GM12878 (cell line): ENCODE measurements around the gene NOSTRIN. TPM values are rescaled to one million over a fixed set of nuclear protein-coding genes. Genes with fewer than 3 reads are reported as not detected.

ENCODE experiments used
- ATAC-seq: fragments of 200-7000 bp; cut with Tn5 transposase; 3 replicates; pipeline ENCODE4 v1.9.1; 2020; ENCODE audit warnings: mild to moderate bottlenecking, moderate library complexity
- BruUV-seq: library from RNA; stranded (reverse); fragments of 400-500 nt; replicated peaks from 2 replicates; lab custom pipeline; 2021; lab: Mats Ljungman, UMichigan
- CTCF ChIA-PET: fragments of 300-600 bp; sonication (Branson Sonifier 250); formaldehyde crosslinking; extraction: SDS; loops from one replicate; lab custom pipeline; 2021; ENCODE audit warnings: inconsistent platforms; lab: Yijun Ruan, JAX
- POLR2A ChIA-PET: fragments of 350-600 bp; formaldehyde crosslinking; extraction: SDS; loops from one replicate; lab custom pipeline; 2021; ENCODE audit warnings: inconsistent platforms; lab: Charles Lee
- RAD21 ChIA-PET: fragments of 300-600 bp; sonication (Branson Sonifier 250); formaldehyde crosslinking; loops from one replicate; lab custom pipeline; 2023; ENCODE audit warnings: antibody characterized with exemption; ENCODE audit not compliant: unreplicated experiment; lab: Charles Lee
- SMC1A ChIA-PET: fragments of 300-600 bp; sonication (Branson Sonifier 250); formaldehyde crosslinking; loops from one replicate; lab custom pipeline; 2023; ENCODE audit not compliant: unreplicated experiment, uncharacterized antibody; lab: Charles Lee
- DNase-seq: peaks from one replicate; pipeline ENCODE4 v3.0.0-alpha.2; 2011; ENCODE audit warnings: low read depth, low spot score
- FAIRE-seq: peaks from 3 replicates; lab custom pipeline; 2011; peaks lifted over from hg19 to GRCh38; lab: Jason Lieb, UNC
- H2AFZ ChIP-seq: 2 replicates; pipeline ENCODE4 v1.6.0; 2011; ENCODE audit warnings: low read depth, low read length, control low read depth; ENCODE audit not compliant: control insufficient read depth
- H3K27ac ChIP-seq: 2 replicates; pipeline ENCODE4 v1.5.1; 2011; ENCODE audit warnings: control low read depth; ENCODE audit not compliant: control insufficient read depth, insufficient read depth
- H3K27me3 ChIP-seq, 2 experiments: replicated peaks in 1 of 2; 2 replicates each; pipeline versions ENCODE4 v1.6.0 to v1.6.1; 2011; ENCODE audit warnings: low read length in 1 of 2; ENCODE audit not compliant: control insufficient read depth in 2 of 2, insufficient read depth in 2 of 2
- H3K36me3 ChIP-seq, 2 experiments: 2 replicates each; pipeline ENCODE4 v1.5.1; 2011; ENCODE audit warnings: low read length in 1 of 2; ENCODE audit not compliant: control insufficient read depth in 2 of 2, insufficient read depth in 2 of 2
- H3K4me1 ChIP-seq: 2 replicates; pipeline ENCODE4 v1.6.1; 2011; ENCODE audit warnings: mild to moderate bottlenecking, low read length, moderate library complexity, mixed read lengths; ENCODE audit not compliant: control insufficient read depth, insufficient read depth
- H3K4me2 ChIP-seq: 2 replicates; pipeline ENCODE4 v1.6.0; 2011; ENCODE audit warnings: control low read depth; ENCODE audit not compliant: control insufficient read depth, insufficient read depth
- H3K4me3 ChIP-seq: fragments of 200-600 bp; sonication (generic); 2 replicates; pipeline ENCODE4 v1.5.1; 2016
- H3K79me2 ChIP-seq: 2 replicates; pipeline ENCODE4 v1.6.0; 2011; ENCODE audit warnings: low read length; ENCODE audit not compliant: control insufficient read depth, insufficient read depth
- H3K9ac ChIP-seq: 2 replicates; pipeline ENCODE4 v1.8.0; 2011; ENCODE audit warnings: low read length, control low read depth, mixed read lengths; ENCODE audit not compliant: control insufficient read depth, insufficient read depth
- H3K9me3 ChIP-seq: replicated peaks from 3 replicates; pipeline ENCODE4 v1.5.1; 2011; ENCODE audit warnings: mild to moderate bottlenecking, low read length; ENCODE audit not compliant: control insufficient read depth, insufficient read depth
- H4K20me1 ChIP-seq: 2 replicates; pipeline ENCODE4 v1.6.0; 2011; ENCODE audit not compliant: control insufficient read depth, insufficient read depth
- CBFB ChIP-seq: IDR thresholded peaks from 2 replicates; pipeline ENCODE4 v1.6.1; 2016; ENCODE audit warnings: antibody characterized with exemption, low read depth
- E2F4 ChIP-seq: IDR thresholded peaks from 2 replicates; pipeline ENCODE4 v1.6.1; 2012; ENCODE audit warnings: low read depth, low read length, improper control_type of control experiment
- E2F8 ChIP-seq: fragments of 450-650 bp; IDR thresholded peaks from 2 replicates; pipeline ENCODE4 v1.6.1; 2018; ENCODE audit warnings: mild to moderate bottlenecking, low read depth, moderate library complexity; ENCODE audit not compliant: partially characterized antibody
- RAD51 ChIP-seq: fragments of 450-650 bp; IDR thresholded peaks from 2 replicates; pipeline ENCODE4 v1.6.1; 2016; ENCODE audit warnings: moderate library complexity, mild to moderate bottlenecking, inconsistent platforms
- RELA ChIP-seq: fragments of 450-650 bp; IDR thresholded peaks from 2 replicates; pipeline ENCODE4 v1.8.0; 2014; ENCODE audit warnings: borderline replicate concordance; ENCODE audit not compliant: partially characterized antibody
- WRNIP1 ChIP-seq: IDR thresholded peaks from 2 replicates; pipeline ENCODE4 v1.6.1; 2011; ENCODE audit warnings: low read depth, low read length, improper control_type of control experiment, borderline replicate concordance
- ZBED1 ChIP-seq: IDR thresholded peaks from 2 replicates; pipeline ENCODE4 v1.6.1; 2016; ENCODE audit warnings: borderline replicate concordance
- WGBS: methylation state at CpG from one replicate; pipeline ENCODE4 v1.1.6; 2016; ENCODE audit warnings: low lambda C conversion rate; ENCODE audit not compliant: insufficient replicate concordance, insufficient coverage; ENCODE audit errors: missing lambda C conversion rate; 5-methylcytosine and 5-hydroxymethylcytosine counted together
- in situ Hi-C: fragments of 300-500 bp; cut with MboI; formaldehyde crosslinking; loops from 9 replicates; pipeline ENCODE4 v1.14.3; 2018; ENCODE audit warnings: mixed read lengths
- intact Hi-C: fragments of 100-400 bp; cut with micrococcal nuclease; formaldehyde crosslinking; loops from one replicate; pipeline ENCODE4 v1.14.2; 2022; ENCODE audit not compliant: unreplicated experiment
- polyA plus RNA-seq, 11 experiments: library from polyadenylated mRNA; depleted of rRNA in 4 of 11; unstranded in 6 of 11; stranded (reverse) in 5 of 11; fragments of >200 nt; fragmentation: Nextera tagmentation in 4 of 11; fragmentation: Illumina TruSeq in 1 of 11; extraction: Ambion mirVana in 4 of 11; extraction: Trizol in 1 of 11; gene quantifications; 1 replicate in 1 of 11; 2 replicates in 10 of 11; pipeline versions ENCODE4 v1.2.1 to v1.2.3, GENCODE V29; 2011 to 2016; ENCODE audit warnings: inconsistent platforms in 2 of 11, missing spikeins in 2 of 11, low read depth in 1 of 11
- total RNA-seq, 4 experiments: library from RNA; depleted of rRNA in 3 of 4; stranded (reverse); fragments of >200 nt in 3 of 4; fragmentation: Illumina TruSeq in 1 of 4; extraction: Trizol in 1 of 4; gene quantifications; 2 replicates each; pipeline versions ENCODE4 v1.2.1 to v1.2.3, GENCODE V29; 2013 to 2021

NOSTRIN gene
- total and polyA plus RNA-seq, 10 of the 15 experiments (the other 5 are each of a cell fraction or from before 2014, with no cell fraction given), result 0.13 to 0.42 (median 0.37) TPM; not detected in 5

GRCh38 chr2:168796583-168797285 is 5.7 kb upstream of the NOSTRIN start:
- DNase-seq (no peak), FAIRE-seq (no peak), ATAC-seq (no peak)
- Histone ChIP-seq H3K4me2 (no peak overlapping the region), H3K4me1 (no peaks in the 10 kb centered on the region), H3K4me3 (no peak overlapping the region), H3K27me3 (no peaks in the 10 kb centered on the region; a peak in 1 of 4 replicates), H3K36me3 (no peaks in the 10 kb centered on the region), H3K9me3 (no peaks in the 10 kb centered on the region), H3K9ac (no peak overlapping the region), H3K27ac (no peak overlapping the region), H3K79me2 (no peaks in the 10 kb centered on the region), H2AFZ (no peak overlapping the region), H4K20me1 (no peaks in the 10 kb centered on the region)
- POLR2A ChIA-PET, result no interaction called here
- SMC1A ChIA-PET, result interaction anchor here (1.2 kb wide), 1 partner anchor 34 kb away, joined by 3 read pairs; no protein-coding TSS in a partner anchor
- CTCF ChIA-PET, result interaction anchor here (0.8 kb wide), 1 partner anchor 12 kb away, joined by 3 read pairs; no protein-coding TSS in a partner anchor
- RAD21 ChIA-PET, result no interaction called here
- no peak for TF ChIP-seq RELA
- TF ChIP-seq CBFB, result no peak
- TF ChIP-seq WRNIP1, result no peak
- TF ChIP-seq E2F4, result no peak
- TF ChIP-seq ZBED1, result no peak
- TF ChIP-seq E2F8, result no peak
- no peak for TF ChIP-seq RAD51
- intact Hi-C loops, result no loop called here
- WGBS, result 39% methylated on average over 8 of the region's 8 CpGs
- no TSS peak for BruUV-seq
- in situ Hi-C loops, result no loop called here
